OCI-LY1 (cell line): ENCODE measurements around the gene HAND1.

Source experiments
- H2AFZ ChIP-seq: fragments of 200-600 bp; sonication (generic), shearing (Covaris generic); 2 replicates; pipeline ENCODE4 v1.6.0; 2014; ENCODE audit warnings: antibody characterized with exemption, mild to moderate bottlenecking, low read length
- H3F3A ChIP-seq: fragments of 200-600 bp; sonication (generic), shearing (Covaris generic); 2 replicates; pipeline ENCODE4 v1.6.0; 2014; ENCODE audit warnings: mild to moderate bottlenecking, antibody characterized with exemption, low read length, moderate library complexity; ENCODE audit not compliant: insufficient read depth
- H3K27ac ChIP-seq: fragments of 200-600 bp; sonication (generic); 2 replicates; pipeline ENCODE4 v1.5.1; 2014; ENCODE audit warnings: low read length, mixed run types, mild to moderate bottlenecking, low read depth; ENCODE audit not compliant: poor library complexity, severe bottlenecking
- H3K27me3 ChIP-seq: fragments of 200-600 bp; sonication (generic); 2 replicates; pipeline ENCODE4 v1.6.0; 2014; ENCODE audit warnings: antibody characterized with exemption, mild to moderate bottlenecking, low read length, moderate library complexity; ENCODE audit not compliant: insufficient read depth
- H3K36me3 ChIP-seq: fragments of 200-600 bp; sonication (generic); 2 replicates; pipeline ENCODE4 v1.6.1; 2014; ENCODE audit warnings: mild to moderate bottlenecking, antibody characterized with exemption, low read length, moderate library complexity, mixed read lengths; ENCODE audit not compliant: insufficient read depth
- H3K4me1 ChIP-seq: fragments of 200-600 bp; sonication (generic); 2 replicates; pipeline ENCODE4 v1.5.1; 2014; ENCODE audit warnings: mild to moderate bottlenecking, low read length, moderate library complexity; ENCODE audit not compliant: insufficient read depth, severe bottlenecking
- H3K4me2 ChIP-seq: fragments of 200-600 bp; sonication (generic), shearing (Covaris generic); 2 replicates; pipeline ENCODE4 v1.6.1; 2014; ENCODE audit warnings: low read length
- H3K4me3 ChIP-seq: fragments of 200-600 bp; sonication (generic); 2 replicates; pipeline ENCODE4 v1.5.1; 2014; ENCODE audit warnings: low read length, low read depth, mild to moderate bottlenecking, mixed read lengths; ENCODE audit not compliant: poor library complexity, severe bottlenecking
- H3K79me2 ChIP-seq: fragments of 200-600 bp; shearing (Covaris generic); 2 replicates; pipeline ENCODE4 v1.6.1; 2016; ENCODE audit warnings: mixed run types, low read length, mixed read lengths; ENCODE audit not compliant: insufficient read depth
- H3K9ac ChIP-seq: fragments of 200-600 bp; sonication (generic), shearing (Covaris generic); 2 replicates; pipeline ENCODE4 v1.6.1; 2014; ENCODE audit warnings: mild to moderate bottlenecking, low read length, mixed read lengths
- H3K9me2 ChIP-seq: fragments of 200-600 bp; sonication (generic), shearing (Covaris generic); 2 replicates; pipeline ENCODE4 v1.6.1; 2014; ENCODE audit warnings: low read depth, mild to moderate bottlenecking, low read length, mixed read lengths
- H3K9me3 ChIP-seq: fragments of 200-600 bp; shearing (Covaris generic); 2 replicates; pipeline ENCODE4 v1.6.1; 2014; ENCODE audit warnings: low read length, mixed read lengths
- H4K20me1 ChIP-seq: fragments of 200-600 bp; sonication (generic), shearing (Covaris generic); 2 replicates; pipeline ENCODE4 v1.6.0; 2016; ENCODE audit warnings: mild to moderate bottlenecking, low read length; ENCODE audit not compliant: insufficient read depth
- CTCF ChIP-seq: fragments of 200-600 bp; sonication (generic), shearing (Covaris generic); IDR thresholded peaks from 2 replicates; pipeline ENCODE4 v1.5.1; 2017; ENCODE audit warnings: mild to moderate bottlenecking, antibody characterized with exemption, low read length, moderate library complexity, mixed read lengths
- EZH2 ChIP-seq: fragments of 200-600 bp; sonication (generic), shearing (Covaris generic); IDR thresholded peaks from 2 replicates; pipeline ENCODE4 v1.8.0; 2017; ENCODE audit warnings: borderline replicate concordance, mixed run types, mild to moderate bottlenecking, antibody characterized with exemption, low read length, moderate library complexity, mixed read lengths

The HAND1 gene

GRCh38 chr5:154484393-154485095 lies 6.5 kb upstream of the HAND1 start:
- H3K27me3 ChIP-seq = 0 out of 2 replicates have a peak, but pooled peaks cover 2% of the 10 kb centered on the region
- no peak overlapping the region for H3K4me2 ChIP-seq
- H3K79me2 ChIP-seq = no peaks in the 10 kb centered on the region
- H4K20me1 ChIP-seq = no peaks in the 10 kb centered on the region
- no peak overlapping the region for H3K4me3 ChIP-seq
- no peak overlapping the region for H3K9ac ChIP-seq
- no peaks in the 10 kb centered on the region for H3F3A ChIP-seq
- TF ChIP-seq EZH2 (no peak), CTCF (no peak)
- no peaks in the 10 kb centered on the region for H3K9me2 ChIP-seq
- H2AFZ ChIP-seq = no peak overlapping the region
- no peaks in the 10 kb centered on the region for H3K36me3 ChIP-seq
- no peak overlapping the region for H3K27ac ChIP-seq
- no peaks in the 10 kb centered on the region for H3K4me1 ChIP-seq
- H3K9me3 ChIP-seq = no peaks in the 10 kb centered on the region

- H3K4me2 ChIP-seq = no peak overlapping the region
- no peaks in the 10 kb centered on the region for H3F3A ChIP-seq
- no peaks in the 10 kb centered on the region for H3K79me2 ChIP-seq
- H3K27ac ChIP-seq = no peak overlapping the region
- no peak overlapping the region for H3K9ac ChIP-seq
- no peaks in the 10 kb centered on the region for H3K9me3 ChIP-seq
- no peaks in the 10 kb centered on the region for H3K4me1 ChIP-seq
- no peak overlapping the region for H2AFZ ChIP-seq
- H3K4me3 ChIP-seq = no peak overlapping the region
- no peaks in the 10 kb centered on the region for H3K36me3 ChIP-seq
- no peaks in the 10 kb centered on the region for H4K20me1 ChIP-seq
- no peaks in the 10 kb centered on the region for H3K9me2 ChIP-seq
- no peak for TF ChIP-seq EZH2
- no peak for TF ChIP-seq CTCF
- H3K27me3 ChIP-seq = 0 out of 2 replicates have a peak, but pooled peaks cover 1% of the 10 kb centered on the region
These were observed 5.8 kb upstream of the HAND1 start for GRCh38 chr5:154483654-154484392.

GRCh38 chr5:154482528-154483449 lies 4.8 kb upstream of the HAND1 start:
- Histone ChIP-seq H3K36me3 (no peaks in the 10 kb centered on the region), H3K4me1 (no peaks in the 10 kb centered on the region), H3K9ac (no peak overlapping the region), H3K4me2 (no peak overlapping the region), H4K20me1 (no peaks in the 10 kb centered on the region), H3K9me2 (no peaks in the 10 kb centered on the region), H2AFZ (no peak overlapping the region), H3F3A (no peaks in the 10 kb centered on the region), H3K27ac (no peak overlapping the region), H3K4me3 (no peak overlapping the region), H3K9me3 (no peaks in the 10 kb centered on the region), H3K27me3 (no peaks in the 10 kb centered on the region), H3K79me2 (no peaks in the 10 kb centered on the region)
- TF ChIP-seq EZH2 (no peak), CTCF (no peak)
